ENCODE data around the gene MFSD11. TPM values are rescaled to one million over a fixed set of nuclear protein-coding genes. Genes with fewer than 3 reads are reported as not detected.
"Not testable (repeated sequence)": the region's sequence is repeated elsewhere in the genome, so short reads cannot be mapped to it uniquely, and the experiment has no call there.

Gene MFSD11
- polyA plus RNA-seq, 1 donor: 38.3 TPM

DNA sequence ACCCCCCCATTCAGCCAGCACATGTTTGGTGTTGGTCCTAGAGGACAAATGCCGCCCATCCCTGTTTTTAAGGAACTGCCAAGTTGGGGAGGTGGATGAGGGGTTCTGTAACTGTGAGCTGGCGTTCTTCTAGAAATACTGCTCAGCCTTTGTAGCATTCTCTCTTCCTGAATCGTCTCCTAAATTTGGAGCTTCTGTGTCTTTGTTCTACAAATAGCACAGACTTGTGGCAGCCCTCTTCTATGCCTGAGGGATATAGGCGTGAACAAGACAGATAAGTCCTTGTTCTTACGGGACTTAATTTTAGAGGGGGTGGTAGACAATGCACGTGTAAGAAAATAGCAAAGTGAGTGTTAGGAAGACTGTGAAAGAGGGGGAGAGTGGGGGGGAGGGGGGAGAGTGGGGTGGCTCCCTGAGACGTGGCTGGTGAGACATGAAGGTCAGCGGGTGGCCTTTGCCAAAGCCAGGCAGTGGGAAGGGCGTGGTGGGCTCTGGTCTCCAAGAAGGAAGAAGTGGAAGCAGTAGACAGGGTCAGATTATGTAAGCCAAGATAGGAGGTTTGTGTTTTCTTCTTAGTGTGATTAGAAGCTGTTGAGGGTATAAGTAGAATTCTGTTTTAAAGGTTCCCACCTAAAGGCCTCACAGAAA is 9.9 kb downstream of the MFSD11 start:
- no peak for DNase-seq (ENCODE audit: low read depth)

- no peak for DNase-seq (ENCODE audit: low read depth)
These were observed 10.7 kb downstream of the MFSD11 start for GRCh38 chr17:76748657-76749056.

DNA sequence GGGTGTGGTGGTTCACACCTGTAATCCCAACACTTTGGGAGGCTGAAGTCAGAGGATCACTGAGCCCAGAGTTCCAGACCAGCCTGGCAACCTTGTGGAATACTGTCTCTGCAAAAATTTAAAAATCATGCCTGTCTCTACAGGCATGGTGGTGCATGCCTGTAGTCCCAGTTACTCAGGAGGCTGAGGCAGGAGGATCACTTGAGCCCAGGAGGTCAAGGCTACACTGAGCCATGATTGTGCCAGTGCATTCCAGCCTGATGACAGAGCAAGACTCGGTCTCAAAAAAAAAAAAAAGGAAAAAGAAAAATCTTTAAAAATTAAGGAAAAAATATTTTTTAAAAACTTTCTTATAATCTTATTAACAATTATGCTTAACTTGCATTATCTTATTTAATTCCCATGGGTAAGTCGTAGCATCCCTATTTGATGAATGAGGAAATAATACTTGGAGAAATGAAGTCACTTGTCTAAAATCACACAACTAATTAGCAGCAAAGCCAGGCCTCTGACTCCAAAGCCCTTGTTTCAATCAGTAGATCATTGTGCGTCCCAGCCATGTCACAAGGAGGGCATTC is 13.6 kb downstream of the MFSD11 start:
- no peak for DNase-seq (ENCODE audit: low read depth)

- no peak for DNase-seq (ENCODE audit: low read depth)
These were observed 14.1 kb downstream of the MFSD11 start for GRCh38 chr17:76752006-76752405.

- no peak for DNase-seq (ENCODE audit: low read depth)
These were observed 15.4 kb downstream of the MFSD11 start for GRCh38 chr17:76753061-76753961.

GRCh38 chr17:76755285-76755684 is 17.4 kb downstream of the MFSD11 start:
- no peak for DNase-seq (ENCODE audit: low read depth)

GRCh38 chr17:76757256-76757655 is 19.3 kb downstream of the MFSD11 start:
- DNase-seq (ENCODE audit: low read depth): no peak

DNA sequence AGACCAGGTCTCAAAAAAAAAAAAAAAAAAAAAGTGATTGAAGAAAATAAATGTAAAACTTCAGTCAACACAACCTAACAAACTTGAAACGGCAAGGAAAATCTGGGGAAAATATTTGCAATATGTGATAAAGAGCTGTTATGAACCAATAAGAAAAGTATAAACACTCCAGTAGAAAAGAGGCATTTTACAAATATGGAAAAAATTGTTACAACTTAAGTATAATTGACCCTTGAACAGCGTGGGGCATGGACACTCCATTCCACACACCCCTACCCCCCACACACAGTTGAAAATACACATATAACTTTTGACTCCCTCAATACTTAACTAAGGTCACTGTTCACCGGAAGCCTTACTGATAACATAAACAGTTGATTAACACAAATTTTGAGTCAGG is 20.7 kb downstream of the MFSD11 start:
- no peak for DNase-seq (ENCODE audit: low read depth)

DNA sequence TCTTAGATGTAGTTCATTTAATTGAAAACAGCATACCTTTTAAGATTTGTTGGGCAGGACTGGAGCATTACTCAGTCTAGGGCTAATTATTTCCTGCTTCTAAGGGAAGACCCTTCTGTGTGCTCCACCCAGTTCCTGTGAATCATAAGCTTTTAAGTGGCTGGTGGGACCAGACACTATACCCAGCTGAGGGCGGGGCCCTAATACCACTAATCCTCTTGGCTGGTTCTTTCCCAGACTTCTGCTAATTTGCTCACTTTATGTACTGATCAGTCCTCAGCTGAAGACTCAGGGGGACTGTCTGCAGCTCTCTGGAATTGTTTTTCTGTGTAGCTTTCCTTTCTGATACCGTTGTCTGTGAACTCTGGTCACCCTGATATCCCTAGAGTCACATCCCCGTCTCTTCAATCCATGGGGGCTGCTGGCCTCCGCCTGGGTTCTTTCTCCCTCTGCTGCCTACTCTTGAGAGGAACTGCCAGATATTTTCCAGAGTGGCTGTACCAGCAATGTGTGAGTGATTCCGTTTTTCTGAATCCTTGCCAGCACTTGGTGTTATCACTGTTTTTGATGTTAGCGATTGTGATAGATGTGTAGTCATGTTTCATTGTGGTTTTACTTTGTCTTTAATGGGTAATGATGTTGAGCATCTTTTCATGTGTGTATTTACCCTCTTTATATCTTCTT is 35.1 kb downstream of the MFSD11 start:
- DNase-seq (ENCODE audit: low read depth): no peak

- DNase-seq (ENCODE audit: low read depth): no peak
These were observed 37.2 kb downstream of the MFSD11 start for GRCh38 chr17:76775021-76775600.

GRCh38 chr17:76781056-76781982 is 43.4 kb downstream of the MFSD11 start:
- no peak for DNase-seq (ENCODE audit: low read depth)

DNA sequence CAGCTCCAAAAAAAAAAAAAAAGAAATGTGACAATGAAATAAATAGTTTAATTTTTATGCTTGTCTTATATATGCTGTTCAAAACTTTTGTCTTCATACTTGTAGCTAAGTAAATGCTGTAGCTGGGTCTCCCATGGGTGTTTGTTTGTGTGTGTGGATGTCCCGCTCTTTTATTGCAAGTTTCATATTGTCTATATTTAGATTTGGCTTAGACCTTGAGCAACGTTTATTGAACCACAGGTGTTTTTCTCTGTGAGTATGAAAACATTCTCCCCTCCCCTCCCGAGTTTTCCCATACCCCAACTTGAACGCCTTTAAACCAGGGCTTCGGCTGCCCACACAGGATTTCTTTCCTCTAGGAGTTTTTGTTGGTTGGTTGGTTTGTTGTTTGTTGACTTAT is 45.2 kb downstream of the MFSD11 start:
- DNase-seq (ENCODE audit: low read depth): no peak

DNA sequence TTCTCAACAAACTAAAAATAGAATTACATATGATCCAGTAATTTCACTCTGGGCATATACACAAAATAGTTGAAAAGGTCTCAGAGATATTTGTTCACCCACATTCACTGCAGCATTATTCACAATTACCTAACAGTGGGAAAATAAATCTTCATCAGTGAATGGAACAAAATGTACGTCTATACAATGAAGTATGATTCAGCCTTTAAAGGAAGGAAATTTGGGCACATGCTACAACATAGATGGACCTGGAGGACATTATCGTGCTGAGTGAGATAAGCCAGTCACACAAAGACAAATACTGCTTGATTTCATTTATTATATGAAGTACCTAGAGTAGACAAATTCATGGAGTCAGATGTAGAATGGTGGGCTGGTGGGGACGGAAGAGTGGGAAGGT is 47.0 kb downstream of the MFSD11 start:
- no peak for DNase-seq (ENCODE audit: low read depth)

GRCh38 chr17:76787866-76788265 is 49.9 kb downstream of the MFSD11 start:
- DNase-seq (ENCODE audit: low read depth): not testable (repeated sequence)

- no peak for DNase-seq (ENCODE audit: low read depth)
These were observed 51.4 kb downstream of the MFSD11 start for GRCh38 chr17:76789235-76789788.

DNA sequence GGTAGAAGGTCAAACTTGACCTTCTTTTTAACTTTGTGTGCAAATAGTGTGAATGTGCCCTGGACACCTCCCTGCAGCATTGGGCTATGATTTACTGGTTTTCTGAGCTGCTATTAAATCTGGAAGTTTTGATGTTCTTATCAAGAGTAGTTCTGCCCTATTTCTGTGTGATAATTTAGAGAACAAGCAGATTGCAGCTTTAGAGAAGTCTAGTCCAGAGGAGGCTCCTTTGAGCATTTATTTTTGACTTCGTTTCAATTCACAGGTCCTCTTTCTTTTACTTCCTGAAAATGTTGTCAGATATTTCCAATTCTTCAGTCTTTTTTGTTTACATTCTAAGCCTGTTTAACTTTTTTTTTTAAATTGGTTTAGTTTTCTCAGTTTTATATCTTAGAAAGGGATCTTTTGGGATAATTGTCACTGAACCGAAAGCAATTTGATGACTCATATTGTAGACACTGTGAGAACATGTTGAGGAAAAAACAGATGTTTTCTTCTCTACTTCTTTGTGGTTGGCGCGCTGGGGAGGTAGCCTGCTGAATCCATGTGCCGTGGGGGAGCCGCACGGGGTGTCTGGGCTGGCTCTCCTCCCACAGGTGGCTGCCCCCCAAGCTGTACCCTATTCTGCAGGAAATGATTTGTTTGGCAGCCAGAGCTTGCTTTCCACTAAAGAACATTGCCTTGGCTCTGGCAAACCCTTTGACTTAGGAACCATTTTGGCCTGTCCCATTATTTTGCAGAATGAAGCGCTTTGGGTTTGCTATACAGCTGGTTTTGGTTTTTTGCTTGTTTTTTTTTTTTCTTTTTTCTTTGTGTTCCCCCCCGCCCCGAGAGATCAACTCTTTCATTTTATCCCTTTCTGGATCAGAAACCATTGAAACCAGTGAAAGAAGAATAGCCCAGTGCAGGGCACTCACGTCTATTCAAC is 53.4 kb downstream of the MFSD11 start:
- DNase-seq (ENCODE audit: low read depth): no peak

DNA sequence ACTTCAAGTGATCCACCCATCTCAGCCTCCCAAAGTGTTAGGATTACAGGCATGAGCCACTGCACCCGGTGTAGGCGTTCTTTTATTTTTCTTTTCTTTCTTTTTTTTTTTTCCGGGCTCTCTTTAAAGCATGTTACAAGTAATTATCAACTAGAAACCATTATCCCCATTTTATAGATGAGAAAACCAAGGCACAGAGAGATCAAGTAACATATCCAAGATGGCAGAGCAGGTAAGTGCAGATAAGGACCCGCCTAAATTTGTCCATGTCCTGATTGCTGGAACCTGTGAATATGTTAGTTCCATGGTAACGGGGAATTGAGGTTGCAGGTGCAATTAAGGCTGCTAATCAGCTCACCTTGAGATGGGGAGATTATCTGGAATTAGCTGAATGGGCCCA is 54.4 kb downstream of the MFSD11 start:
- no peak for DNase-seq (ENCODE audit: low read depth)

- no peak for DNase-seq (ENCODE audit: low read depth)
These were observed 55.9 kb downstream of the MFSD11 start for GRCh38 chr17:76793775-76794174.

GRCh38 chr17:76796081-76796480 is 58.2 kb downstream of the MFSD11 start:
- DNase-seq (ENCODE audit: low read depth): no peak
